ENCODE results near the gene CALML4.
"Not testable (repeated sequence)": the region's sequence is repeated elsewhere in the genome, so short reads cannot be mapped to it uniquely, and the experiment has no call there.

CALML4 gene

GRCh38 chr15:68220489-68220888 is 15.4 kb upstream of the CALML4 start:
- CTCF ChIA-PET, result interaction anchor here (1.2 kb wide), 1 partner anchor 10 kb away, joined by 3 read pairs; no protein-coding TSS in a partner anchor
- H3K4me1 Mint-ChIP-seq, result peaks cover 14% of the 10 kb centered on the region
- no peak overlapping the region for H3K4me3 Mint-ChIP-seq
- H3K27ac Mint-ChIP-seq, result no peak overlapping the region
- H3K36me3 Mint-ChIP-seq, result peaks cover 25% of the 10 kb centered on the region
- no peaks in the 10 kb centered on the region for H3K9me3 Mint-ChIP-seq
- no peaks in the 10 kb centered on the region for H3K27me3 Mint-ChIP-seq
- DNase-seq, result no peak

GRCh38 chr15:68218847-68219798 is 14.0 kb upstream of the CALML4 start:
- CTCF ChIA-PET, result interaction anchor here (1.2 kb wide), 1 partner anchor 9 kb away, joined by 3 read pairs; no protein-coding TSS in a partner anchor
- H3K9me3 Mint-ChIP-seq, result no peaks in the 10 kb centered on the region
- H3K27me3 Mint-ChIP-seq, result no peaks in the 10 kb centered on the region
- H3K4me1 Mint-ChIP-seq, result peaks cover 2% of the 10 kb centered on the region
- H3K36me3 Mint-ChIP-seq, result peaks cover 18% of the 10 kb centered on the region
- H3K4me3 Mint-ChIP-seq, result no peak overlapping the region
- H3K27ac Mint-ChIP-seq, result no peak overlapping the region
- DNase-seq, result no peak

GRCh38 chr15:68218331-68218730 is 13.2 kb upstream of the CALML4 start:
- Mint-ChIP-seq H3K9me3 (no peaks in the 10 kb centered on the region), H3K36me3 (peaks cover 18% of the 10 kb centered on the region), H3K27me3 (no peaks in the 10 kb centered on the region), H3K27ac (peak overlapping the region; percentile 49), H3K4me1 (peaks cover 2% of the 10 kb centered on the region), H3K4me3 (no peak overlapping the region)
- no peak for DNase-seq
- CTCF ChIA-PET, result no interaction called here

GRCh38 chr15:68217341-68217740 is 12.2 kb upstream of the CALML4 start:
- no peak overlapping the region for H3K4me3 Mint-ChIP-seq
- H3K9me3 Mint-ChIP-seq, result no peaks in the 10 kb centered on the region
- CTCF ChIA-PET, result no interaction called here
- H3K27me3 Mint-ChIP-seq, result no peaks in the 10 kb centered on the region
- DNase-seq, result no peak
- no peak overlapping the region for H3K27ac Mint-ChIP-seq
- peaks cover 13% of the 10 kb centered on the region for H3K36me3 Mint-ChIP-seq
- no peaks in the 10 kb centered on the region for H3K4me1 Mint-ChIP-seq

GRCh38 chr15:68214838-68215254 is 9.7 kb upstream of the CALML4 start:
- CTCF ChIA-PET, result no interaction called here
- DNase-seq, result no peak
- no peaks in the 10 kb centered on the region for H3K9me3 Mint-ChIP-seq
- no peaks in the 10 kb centered on the region for H3K27me3 Mint-ChIP-seq
- H3K4me3 Mint-ChIP-seq, result no peak overlapping the region
- no peak overlapping the region for H3K27ac Mint-ChIP-seq
- peaks cover 11% of the 10 kb centered on the region for H3K36me3 Mint-ChIP-seq
- peaks cover 10% of the 10 kb centered on the region for H3K4me1 Mint-ChIP-seq

GRCh38 chr15:68213991-68214837 is 9.1 kb upstream of the CALML4 start:
- peaks cover 16% of the 10 kb centered on the region for H3K4me1 Mint-ChIP-seq
- no peak overlapping the region for H3K27ac Mint-ChIP-seq
- DNase-seq, result no peak
- no peaks in the 10 kb centered on the region for H3K9me3 Mint-ChIP-seq
- H3K4me3 Mint-ChIP-seq, result no peak overlapping the region
- no peaks in the 10 kb centered on the region for H3K27me3 Mint-ChIP-seq
- H3K36me3 Mint-ChIP-seq, result peaks cover 11% of the 10 kb centered on the region
- CTCF ChIA-PET, result no interaction called here

- H3K9me3 Mint-ChIP-seq, DNase-seq, H3K27me3 Mint-ChIP-seq, H3K36me3 Mint-ChIP-seq, CTCF ChIA-PET, H3K27ac Mint-ChIP-seq, H3K4me3 Mint-ChIP-seq: not testable (repeated sequence)
- H3K4me1 Mint-ChIP-seq, result peaks cover 23% of the 10 kb centered on the region
Observed at GRCh38 chr15:68213491-68213845, 8.3 kb upstream of the CALML4 start.

- Mint-ChIP-seq H3K9me3 (no peaks in the 10 kb centered on the region), H3K4me3 (no peak overlapping the region), H3K36me3 (peaks cover 8% of the 10 kb centered on the region), H3K27me3 (no peaks in the 10 kb centered on the region), H3K4me1 (peaks cover 33% of the 10 kb centered on the region), H3K27ac (peak overlapping the region; percentile 9)
- CTCF ChIA-PET, result interaction anchor here (1.2 to 2.7 kb wide), 4 partner anchors 13 to 350 kb away, joined by 4 to 17 read pairs (median 6); no protein-coding TSS in a partner anchor
- DNase-seq, result no peak
Observed at GRCh38 chr15:68211656-68212320, 6.7 kb upstream of the CALML4 start.

GRCh38 chr15:68210821-68211655 is 5.9 kb upstream of the CALML4 start:
- H3K4me3 Mint-ChIP-seq, result no peak overlapping the region
- H3K36me3 Mint-ChIP-seq, result peaks cover 8% of the 10 kb centered on the region
- peak overlapping the region; percentile 67 for H3K27ac Mint-ChIP-seq
- CTCF ChIA-PET, result interaction anchor here (0.9 to 2.7 kb wide), 9 partner anchors 9 to 349 kb away, joined by 3 to 17 read pairs (median 3); partner anchors contain the start of gene PIAS1
- DNase-seq, result peak; percentile 67
- no peaks in the 10 kb centered on the region for H3K27me3 Mint-ChIP-seq
- no peaks in the 10 kb centered on the region for H3K9me3 Mint-ChIP-seq
- H3K4me1 Mint-ChIP-seq, result peaks cover 37% of the 10 kb centered on the region

GRCh38 chr15:68210409-68210756 is 5.3 kb upstream of the CALML4 start:
- H3K4me1 Mint-ChIP-seq, result peaks cover 42% of the 10 kb centered on the region
- CTCF ChIA-PET, result interaction anchor here (0.9 to 2.7 kb wide), 6 partner anchors 10 to 348 kb away, joined by 3 to 17 read pairs (median 3); partner anchors contain the start of gene PIAS1
- H3K27ac Mint-ChIP-seq, result peak overlapping the region; percentile 88
- H3K27me3 Mint-ChIP-seq, result no peaks in the 10 kb centered on the region
- H3K9me3 Mint-ChIP-seq, result no peaks in the 10 kb centered on the region
- peaks cover 8% of the 10 kb centered on the region for H3K36me3 Mint-ChIP-seq
- no peak for DNase-seq
- no peak overlapping the region for H3K4me3 Mint-ChIP-seq

GRCh38 chr15:68209735-68210408 is 4.7 kb upstream of the CALML4 start:
- H3K4me1 Mint-ChIP-seq, result peaks cover 46% of the 10 kb centered on the region
- H3K36me3 Mint-ChIP-seq, result peaks cover 7% of the 10 kb centered on the region
- peak; percentile 53 for DNase-seq
- CTCF ChIA-PET, result interaction anchor here (0.9 to 2.7 kb wide), 6 partner anchors 10 to 348 kb away, joined by 3 to 17 read pairs (median 3); partner anchors contain the start of gene PIAS1
- H3K9me3 Mint-ChIP-seq, result no peaks in the 10 kb centered on the region
- H3K4me3 Mint-ChIP-seq, result no peak overlapping the region
- no peaks in the 10 kb centered on the region for H3K27me3 Mint-ChIP-seq
- peak overlapping the region; percentile 88 for H3K27ac Mint-ChIP-seq

GRCh38 chr15:68209272-68209671 is 4.1 kb upstream of the CALML4 start:
- Mint-ChIP-seq H3K27ac (peak overlapping the region; percentile 88), H3K4me3 (no peak overlapping the region)

More at GRCh38 chr15:68209272-68209671, 4.1 kb upstream of the CALML4 start:
- no peaks in the 10 kb centered on the region for H3K9me3 Mint-ChIP-seq
- no peak for DNase-seq
- H3K4me1 Mint-ChIP-seq, result peaks cover 51% of the 10 kb centered on the region
- peaks cover 9% of the 10 kb centered on the region for H3K36me3 Mint-ChIP-seq
- no peaks in the 10 kb centered on the region for H3K27me3 Mint-ChIP-seq
- CTCF ChIA-PET, result no interaction called here
